Activated T-cell treated with anti-CD3 and anti-CD28 coated beads, Interleukin-2, amount 50 U/mL, for 1 hour (primary cell): Measurements from ENCODE around the gene CHST2.

Experiments
- DNase-seq: peaks from one replicate; pipeline ENCODE4 v3.0.0-alpha.2; 2020

Gene CHST2

DNA sequence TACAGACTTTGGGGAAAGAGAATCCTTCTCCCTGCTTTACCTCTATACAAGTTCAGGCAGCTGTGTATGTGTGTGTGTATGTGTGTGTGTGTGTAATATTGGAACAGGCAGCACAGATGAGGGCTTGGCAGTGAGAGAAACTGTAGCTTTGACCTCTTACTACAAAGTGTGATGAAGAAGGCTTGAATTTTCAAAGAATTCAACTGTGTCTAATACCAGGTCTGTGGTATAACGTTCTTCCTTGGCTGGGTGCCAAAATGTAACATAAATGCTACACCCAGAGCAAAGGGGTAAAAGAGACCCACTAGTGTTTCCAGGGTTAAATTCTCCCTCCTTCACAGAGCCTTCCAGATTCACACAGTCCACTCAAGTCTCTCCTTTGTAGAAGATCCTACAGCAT, 51.1 kb downstream of the CHST2 start:
- DNase-seq = no peak

DNA sequence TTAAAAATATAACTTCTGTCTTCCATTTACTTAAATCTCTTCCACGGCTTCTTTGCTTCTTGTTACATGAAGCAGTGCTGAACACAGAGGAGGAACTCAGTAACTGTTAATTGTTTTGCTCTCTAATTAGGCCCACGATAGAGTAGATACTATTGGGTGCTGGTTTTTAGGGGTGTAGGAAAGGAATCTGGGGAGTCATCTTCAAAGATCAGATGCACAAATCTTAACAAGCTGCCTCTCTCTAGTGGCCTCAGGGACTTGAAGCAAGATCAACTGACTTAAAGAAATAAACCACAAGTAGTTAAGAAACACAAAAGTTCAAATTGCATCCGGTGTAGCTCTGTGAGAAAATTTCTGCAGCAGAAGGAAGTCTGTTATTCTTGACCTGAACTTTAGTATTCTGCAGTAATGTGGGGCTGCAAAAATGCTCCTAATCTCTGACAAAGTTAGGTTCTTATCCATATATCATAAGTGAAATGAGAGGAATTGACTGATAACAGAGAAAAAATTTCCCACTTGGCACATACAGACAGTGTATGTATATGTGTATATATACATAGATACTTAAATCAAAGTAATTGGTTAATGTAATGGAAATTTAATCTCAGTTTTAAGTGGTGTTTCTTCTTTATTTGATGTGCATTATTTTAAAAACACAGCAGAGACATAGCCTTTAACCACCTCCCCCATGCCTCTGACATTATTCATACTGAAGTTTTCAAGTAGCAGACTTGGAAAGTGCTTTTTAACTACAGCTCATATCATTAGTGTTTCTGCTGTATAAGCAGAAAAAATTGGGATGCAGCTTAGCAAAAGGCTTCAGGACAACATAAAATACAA, 51.8 kb downstream of the CHST2 start:
- DNase-seq = no peak

DNA sequence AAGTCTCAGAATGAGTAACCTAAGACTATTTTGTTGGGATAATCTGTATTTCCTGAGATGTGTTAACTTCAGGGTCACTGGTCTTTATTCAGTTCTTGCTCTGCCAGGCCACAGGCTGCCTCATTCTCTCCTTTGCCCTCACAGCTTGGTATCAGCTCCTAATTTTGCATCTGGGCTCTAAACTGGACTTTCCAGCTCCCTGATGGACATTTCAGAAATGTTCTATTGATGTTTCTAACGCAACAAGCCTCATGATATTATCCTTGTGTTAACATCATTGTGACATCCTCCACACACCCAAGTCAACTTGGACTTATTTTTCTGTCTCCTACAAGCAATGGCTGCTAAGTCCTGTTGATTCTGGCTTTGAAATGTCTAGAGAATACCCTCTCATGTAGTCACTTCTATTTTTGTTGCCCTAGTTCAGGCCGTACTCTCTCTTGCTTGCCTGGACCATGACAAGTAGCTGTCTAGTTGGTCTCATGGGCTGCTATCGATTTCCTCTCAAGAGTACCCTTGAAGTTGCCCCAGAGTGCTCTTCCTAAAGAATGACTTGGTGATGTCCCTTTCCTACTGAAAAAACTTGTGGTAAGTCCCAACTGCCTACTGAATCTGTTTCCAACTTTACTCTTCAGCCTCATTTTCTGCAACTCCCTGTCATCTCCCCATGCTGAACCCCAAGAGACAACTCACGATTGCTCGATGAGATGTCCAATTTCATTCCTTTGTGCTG, 52.7 kb downstream of the CHST2 start:
- no peak for DNase-seq

DNA sequence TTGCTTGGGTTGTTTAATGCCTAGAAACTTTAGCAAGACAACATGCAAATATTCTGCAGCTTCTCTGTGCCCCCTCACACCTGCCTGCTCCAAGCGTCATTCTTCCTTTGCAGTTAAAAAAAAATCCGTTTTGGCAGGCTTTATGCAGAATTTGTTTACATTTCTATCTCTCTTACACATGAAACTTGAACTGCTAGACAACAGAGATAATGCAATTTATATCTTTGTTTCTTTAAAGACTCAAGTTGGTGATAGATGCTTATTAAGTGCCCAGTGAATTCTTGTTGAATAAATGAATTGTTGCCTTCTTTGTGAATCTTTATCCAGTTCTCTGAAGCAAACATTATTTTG, 53.2 kb downstream of the CHST2 start:
- DNase-seq = no peak

DNA sequence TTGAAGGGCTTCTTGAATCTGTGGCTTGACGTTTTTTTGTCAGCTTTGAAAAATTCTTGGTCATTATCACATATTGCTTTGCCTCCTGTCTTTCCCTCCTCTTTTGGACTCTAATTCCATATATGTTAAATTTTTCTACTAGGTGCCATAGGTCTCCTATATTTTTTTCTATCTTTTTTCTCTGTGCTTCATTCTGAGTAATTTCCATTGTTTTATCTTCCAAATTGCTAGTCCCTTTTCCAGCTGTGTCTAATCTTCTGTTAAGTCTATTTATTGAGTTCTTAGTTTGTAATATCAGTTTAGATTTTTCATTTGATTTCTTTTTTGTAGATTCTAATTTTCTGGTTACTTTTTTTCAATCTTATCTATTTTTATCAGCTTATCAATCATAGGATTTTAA, 53.7 kb downstream of the CHST2 start:
- DNase-seq = no peak
